Measurements from ENCODE around the gene MAST4.

MAST4 gene

DNA sequence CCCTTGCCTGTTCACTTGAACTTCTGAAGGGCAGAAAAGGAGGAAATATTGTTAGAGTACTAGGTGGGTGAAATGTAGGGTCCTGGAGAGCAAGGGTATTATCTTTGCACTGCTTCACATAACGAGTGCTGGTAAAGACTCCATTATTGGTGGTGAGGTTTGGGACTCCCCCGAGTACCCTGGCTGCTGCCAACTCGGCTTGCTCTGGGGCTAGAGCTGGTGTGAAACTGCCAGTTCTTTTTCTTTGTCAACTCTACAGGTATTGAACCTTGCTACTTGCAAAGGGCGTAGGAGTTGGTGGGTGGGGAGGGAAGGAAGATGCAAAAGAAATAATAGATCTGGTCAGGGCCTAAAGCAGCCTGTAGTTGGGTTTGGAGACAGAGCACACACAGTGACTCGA is 16.0 kb downstream of the MAST4 start:
- DNase-seq (ENCODE audit: low spot score), result no peak
- TF ChIP-seq, protein P1, sequence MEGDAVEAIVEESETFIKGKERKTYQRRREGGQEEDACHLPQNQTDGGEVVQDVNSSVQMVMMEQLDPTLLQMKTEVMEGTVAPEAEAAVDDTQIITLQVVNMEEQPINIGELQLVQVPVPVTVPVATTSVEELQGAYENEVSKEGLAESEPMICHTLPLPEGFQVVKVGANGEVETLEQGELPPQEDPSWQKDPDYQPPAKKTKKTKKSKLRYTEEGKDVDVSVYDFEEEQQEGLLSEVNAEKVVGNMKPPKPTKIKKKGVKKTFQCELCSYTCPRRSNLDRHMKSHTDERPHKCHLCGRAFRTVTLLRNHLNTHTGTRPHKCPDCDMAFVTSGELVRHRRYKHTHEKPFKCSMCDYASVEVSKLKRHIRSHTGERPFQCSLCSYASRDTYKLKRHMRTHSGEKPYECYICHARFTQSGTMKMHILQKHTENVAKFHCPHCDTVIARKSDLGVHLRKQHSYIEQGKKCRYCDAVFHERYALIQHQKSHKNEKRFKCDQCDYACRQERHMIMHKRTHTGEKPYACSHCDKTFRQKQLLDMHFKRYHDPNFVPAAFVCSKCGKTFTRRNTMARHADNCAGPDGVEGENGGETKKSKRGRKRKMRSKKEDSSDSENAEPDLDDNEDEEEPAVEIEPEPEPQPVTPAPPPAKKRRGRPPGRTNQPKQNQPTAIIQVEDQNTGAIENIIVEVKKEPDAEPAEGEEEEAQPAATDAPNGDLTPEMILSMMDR (conservative IDR thresholded peaks at IDR 0.05; ENCODE audit: low read depth), result no peak
- ChIA-PET CTCF (interaction anchor here (0.6 kb wide), 1 partner anchor 796 kb away, joined by 3 read pairs; no protein-coding TSS in a partner anchor), POLR2A (ENCODE audit: low non-redundant PET) (no interaction called here)
- no peak overlapping the region for H3K27ac ChIP-seq

- ChIA-PET POLR2A (ENCODE audit: low non-redundant PET) (no interaction called here), CTCF (no interaction called here)
- TF ChIP-seq, protein P1 (conservative IDR thresholded peaks at IDR 0.05; ENCODE audit: low read depth), result no peak
- no peak for DNase-seq (ENCODE audit: low spot score)
- H3K27ac ChIP-seq, result no peak overlapping the region
Measured at GRCh38 chr5:66615136-66615535, 18.9 kb downstream of the MAST4 start.

GRCh38 chr5:66615894-66616293 is 19.7 kb downstream of the MAST4 start:
- no peak for DNase-seq (ENCODE audit: low spot score)
- CTCF ChIA-PET, result interaction anchor here (0.6 kb wide), 1 partner anchor 304 kb away, joined by 5 read pairs; no protein-coding TSS in a partner anchor
- POLR2A ChIA-PET (ENCODE audit: low non-redundant PET), result no interaction called here
- TF ChIP-seq, protein P1 (conservative IDR thresholded peaks at IDR 0.05; ENCODE audit: low read depth), result no peak
- H3K27ac ChIP-seq, result no peak overlapping the region

DNA sequence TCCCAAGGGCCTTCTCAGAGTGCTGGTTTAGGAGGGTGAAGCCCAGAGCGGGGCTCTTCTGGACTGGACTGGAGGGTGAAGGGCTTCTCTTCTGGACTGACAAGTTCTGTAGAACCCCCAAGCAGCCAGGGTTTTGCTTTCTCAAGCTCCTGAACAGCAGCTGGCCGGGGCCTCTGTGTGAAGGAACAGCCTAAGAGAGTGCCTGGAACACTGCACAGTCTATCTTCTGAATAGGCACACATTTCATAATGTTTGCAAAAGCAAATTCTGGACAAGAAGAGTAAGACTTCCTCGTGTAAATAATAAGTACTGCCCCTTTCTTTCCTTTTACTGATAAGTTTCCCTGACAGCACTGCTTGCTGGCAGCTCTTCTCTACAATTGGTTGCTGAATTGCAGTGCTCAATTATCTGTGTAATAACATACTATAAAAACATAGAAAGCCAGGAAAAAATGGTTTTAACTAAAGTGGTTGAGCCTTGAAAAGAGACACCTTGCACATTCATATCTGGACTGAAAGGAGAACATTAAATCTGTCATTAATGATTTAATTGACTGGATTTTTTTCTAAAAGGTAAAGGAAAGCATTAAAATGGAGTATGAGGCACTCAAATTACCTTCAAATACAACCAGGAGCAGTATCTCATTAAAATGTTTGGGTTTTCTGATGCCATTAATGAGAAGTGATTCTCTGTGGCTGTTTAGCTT is 20.5 kb downstream of the MAST4 start:
- CTCF ChIA-PET, result interaction anchor here (0.6 kb wide), 1 partner anchor 304 kb away, joined by 5 read pairs; no protein-coding TSS in a partner anchor
- TF ChIP-seq, protein P1 (conservative IDR thresholded peaks at IDR 0.05; ENCODE audit: low read depth), result no peak
- DNase-seq (ENCODE audit: low spot score), result no peak
- no peak overlapping the region for H3K27ac ChIP-seq
- POLR2A ChIA-PET (ENCODE audit: low non-redundant PET), result no interaction called here

- DNase-seq (ENCODE audit: low spot score), result no peak
- TF ChIP-seq, protein P1 (conservative IDR thresholded peaks at IDR 0.05; ENCODE audit: low read depth), result no peak
- ChIA-PET CTCF (no interaction called here), POLR2A (ENCODE audit: low non-redundant PET) (no interaction called here)
- H3K27ac ChIP-seq, result no peak overlapping the region
Measured at GRCh38 chr5:66617226-66617861, 21.2 kb downstream of the MAST4 start.

GRCh38 chr5:66617991-66618768 is 22.0 kb downstream of the MAST4 start:
- POLR2A ChIA-PET (ENCODE audit: low non-redundant PET), result no interaction called here
- TF ChIP-seq, protein P1 (conservative IDR thresholded peaks at IDR 0.05; ENCODE audit: low read depth), result no peak
- no peak for DNase-seq (ENCODE audit: low spot score)
- CTCF ChIA-PET, result no interaction called here
- no peak overlapping the region for H3K27ac ChIP-seq

Data from RWPE1 (cell line).